ENCODE results near the gene SLC26A2.

Gene SLC26A2

GRCh38 chr5:149962601-149963300 is 2.2 kb downstream of the SLC26A2 start:
- DNase-seq, result no peak

GRCh38 chr5:149963729-149964128 is 3.2 kb downstream of the SLC26A2 start:
- DNase-seq, result no peak

DNA sequence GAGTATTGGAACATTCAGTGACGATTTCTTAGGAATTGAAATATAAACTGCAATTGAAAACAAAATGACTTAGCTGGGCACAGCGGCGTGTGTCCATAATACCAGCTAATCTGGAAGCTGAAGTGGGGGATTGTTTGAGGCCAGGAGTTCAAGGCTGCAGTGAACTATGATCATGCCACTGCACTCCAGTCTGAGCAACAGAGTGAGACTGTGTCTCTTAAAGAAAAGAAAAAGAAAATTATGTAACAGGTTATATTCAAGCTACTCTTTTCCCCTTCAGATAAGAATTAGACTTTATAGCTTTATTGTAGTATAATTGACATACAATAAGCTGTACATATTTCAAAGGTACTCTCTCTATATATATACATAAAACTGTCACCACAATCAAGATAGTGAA is 6.4 kb downstream of the SLC26A2 start:
- no peak for DNase-seq

DNA sequence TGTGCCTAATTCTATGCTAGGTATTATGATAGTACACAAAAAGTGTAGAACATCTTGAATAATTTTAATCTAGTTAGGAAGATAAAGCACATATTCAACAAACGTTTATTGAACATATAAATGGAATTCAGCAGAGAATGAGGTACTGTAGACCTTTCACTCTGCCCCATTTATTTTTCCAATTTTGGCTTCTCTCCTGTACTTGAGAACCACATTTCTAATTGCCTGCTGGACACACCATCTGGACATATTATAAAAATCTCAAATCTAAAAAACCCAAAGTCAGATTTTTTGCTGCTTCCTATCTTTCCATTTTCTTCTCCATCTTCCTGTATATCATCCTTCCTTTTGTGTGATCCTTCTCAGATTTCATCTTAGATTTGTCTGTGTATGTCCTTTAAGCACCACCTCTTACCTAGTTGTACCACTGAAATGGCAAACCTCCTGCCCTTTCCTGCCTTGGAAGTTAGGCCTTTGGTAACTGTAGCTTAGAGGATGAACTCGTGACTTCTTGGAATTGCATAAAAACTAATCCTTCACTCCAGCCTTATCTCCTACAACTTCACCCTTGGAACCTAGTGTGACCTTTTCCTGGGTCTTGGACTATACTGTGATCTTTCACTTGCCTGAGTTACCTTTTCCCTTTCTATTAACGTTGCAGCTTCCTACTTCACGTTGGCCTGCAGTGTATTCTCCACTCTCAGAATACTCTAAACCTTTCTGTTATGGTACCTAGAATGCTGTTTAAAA is 8.8 kb downstream of the SLC26A2 start:
- no peak for DNase-seq

GRCh38 chr5:149975409-149975808 is 14.9 kb downstream of the SLC26A2 start:
- DNase-seq, result no peak

DNA sequence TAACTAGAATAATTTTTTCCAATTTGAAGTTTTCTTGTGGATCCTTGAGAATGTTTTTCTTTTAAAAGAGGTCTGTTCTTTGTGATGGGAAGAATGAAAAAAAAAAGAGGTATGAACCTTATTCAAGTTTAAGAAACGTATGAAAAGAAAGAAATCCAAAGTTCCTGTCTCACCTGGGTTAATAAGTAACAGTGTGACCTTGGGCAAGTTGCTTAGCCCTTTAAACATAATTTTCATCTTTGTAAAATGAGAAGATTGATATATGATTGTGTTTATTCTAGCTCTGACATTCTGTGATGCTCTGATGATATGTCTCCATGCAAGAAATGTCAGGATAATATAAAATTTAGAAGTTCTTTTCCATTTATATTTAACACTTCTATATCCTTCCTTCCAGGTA is 19.3 kb downstream of the SLC26A2 start:
- DNase-seq, result no peak

GRCh38 chr5:149981206-149981605 is 20.6 kb downstream of the SLC26A2 start:
- DNase-seq, result no peak

DNA sequence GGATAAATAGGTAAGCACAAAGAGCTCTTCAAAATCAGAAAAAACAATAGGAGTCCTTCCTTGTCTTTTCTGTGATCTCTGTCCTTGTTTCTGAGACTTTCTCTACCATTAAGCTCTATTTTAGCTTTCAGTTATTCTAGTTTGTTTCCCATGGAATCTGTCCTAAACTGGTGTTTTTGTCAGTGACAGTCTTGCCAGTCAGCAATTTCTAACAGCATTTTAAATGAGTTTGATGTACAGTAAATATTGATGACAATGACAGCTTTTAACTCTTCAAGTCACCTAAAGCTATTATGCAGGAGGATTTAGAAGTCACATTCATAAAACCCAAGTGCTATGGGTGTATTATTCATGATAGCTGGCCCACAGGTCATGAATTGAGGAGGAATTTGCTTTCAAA is 21.9 kb downstream of the SLC26A2 start:
- no peak for DNase-seq

- DNase-seq, result no peak
Observed at GRCh38 chr5:149988126-149988525, 27.6 kb downstream of the SLC26A2 start.

- DNase-seq, result peak; percentile 61
Observed at GRCh38 chr5:149990518-149991376, 30.2 kb downstream of the SLC26A2 start.

- no peak for DNase-seq
Observed at GRCh38 chr5:149993471-149993870, 32.9 kb downstream of the SLC26A2 start.

GRCh38 chr5:149995385-149996204 is 35.0 kb downstream of the SLC26A2 start:
- no peak for DNase-seq

- no peak for DNase-seq
Observed at GRCh38 chr5:149996205-149996890, 35.8 kb downstream of the SLC26A2 start.

GRCh38 chr5:149998281-149998680 is 37.7 kb downstream of the SLC26A2 start:
- no peak for DNase-seq

- no peak for DNase-seq
Observed at GRCh38 chr5:149999359-149999758, 38.8 kb downstream of the SLC26A2 start.

- no peak for DNase-seq
Observed at GRCh38 chr5:149999866-150000255, 39.3 kb downstream of the SLC26A2 start.

DNA sequence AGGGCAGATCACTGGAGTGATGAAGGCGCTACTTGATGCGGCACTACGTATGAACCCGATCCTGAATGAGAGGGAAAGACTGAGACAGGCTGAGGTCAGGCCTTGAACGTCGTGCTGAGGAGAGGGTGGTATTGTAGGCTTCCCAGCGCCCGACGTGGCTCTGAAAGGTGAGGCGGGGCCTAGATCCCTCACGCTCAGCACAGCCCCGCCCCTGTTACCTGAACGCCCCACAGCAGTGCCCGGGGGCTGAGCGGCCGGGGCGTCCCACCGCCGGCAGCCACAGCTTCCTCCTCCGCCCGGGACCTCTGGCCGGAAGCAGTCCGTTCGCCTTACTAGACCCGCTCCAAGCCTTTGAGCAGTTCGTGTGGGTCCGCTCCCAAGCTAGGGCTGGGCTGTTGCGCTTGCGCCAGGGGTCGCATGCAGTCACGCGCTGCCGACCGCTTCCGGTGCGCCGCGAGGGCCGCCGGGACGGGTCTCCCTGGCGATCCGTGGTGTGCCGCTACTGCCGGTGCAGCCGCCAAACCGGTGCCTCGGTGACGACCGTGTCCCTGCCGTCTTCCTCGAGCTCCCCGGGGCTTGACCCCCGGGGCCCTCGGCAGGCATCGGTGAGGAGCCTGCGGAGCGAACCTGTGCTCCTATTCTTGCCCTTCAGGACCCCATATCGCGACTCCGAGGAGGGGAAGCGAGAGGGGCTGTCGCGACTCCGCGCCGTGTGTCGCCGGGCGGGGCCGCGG is 39.9 kb downstream of the SLC26A2 start, which contains the start of the genes HMGXB3 and TIGD6:
HMGXB3 (plus strand) TSS at position 484 of the 734 bp plus-strand sequence. CDS start 4,114 bp downstream, outside the sequence.
TIGD6 (minus strand) TSS at position 399 of the 734 bp plus-strand sequence. CDS start 4,306 bp downstream, outside the sequence.
- peak; percentile 86 for DNase-seq

DNA sequence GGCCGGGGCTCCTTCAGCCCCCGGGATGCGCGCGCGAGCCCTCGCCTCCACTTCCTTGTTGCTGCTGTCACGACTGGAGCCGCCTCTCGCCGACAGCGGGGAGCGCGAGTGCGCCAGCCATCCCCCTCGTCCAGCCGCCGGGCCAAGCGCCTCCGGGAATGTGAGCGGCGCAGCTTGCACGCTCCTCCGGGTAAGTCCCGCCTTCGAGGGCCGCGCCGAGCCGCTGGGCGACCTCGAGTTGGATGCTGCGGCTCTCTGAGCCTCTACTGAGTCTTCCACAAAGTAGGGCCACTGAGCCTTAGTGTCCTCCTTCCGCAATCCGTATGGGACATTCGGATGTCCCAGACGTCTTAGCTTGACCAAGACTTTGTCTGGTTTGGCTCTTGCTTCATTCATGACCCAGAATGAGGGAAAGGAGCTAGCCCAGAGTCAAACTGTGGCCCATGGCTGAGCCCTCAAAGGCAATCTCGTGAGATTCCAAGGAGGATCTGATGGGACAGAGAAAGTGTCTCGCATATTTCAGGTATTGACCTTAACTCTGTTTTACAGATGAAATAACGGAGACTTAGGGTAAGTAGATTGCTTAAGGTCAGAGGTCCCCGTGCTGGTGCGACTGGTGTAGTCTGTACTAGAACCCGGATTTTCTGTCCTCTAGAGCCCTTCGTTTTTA is 40.6 kb downstream of the SLC26A2 start:
- DNase-seq, result peak; percentile 33

GRCh38 chr5:150001660-150002486 is 41.3 kb downstream of the SLC26A2 start:
- peak; percentile 32 for DNase-seq
